CD14-positive monocyte (primary cell): ENCODE measurements around the gene SRXN1. TPM values are rescaled to one million over a fixed set of nuclear protein-coding genes. Genes with fewer than 3 reads are reported as not detected.

Experiments
- DNase-seq, 3 donors: peaks; one replicate each; pipeline ENCODE4 v3.0.0-alpha.2; 2011 to 2022
- H2AFZ ChIP-seq: 2 replicates; pipeline ENCODE4 v1.6.0; 2012; ENCODE audit warnings: mild to moderate bottlenecking, low read depth, low read length, inconsistent platforms; ENCODE audit not compliant: insufficient read depth, poor library complexity, severe bottlenecking
- H3K27ac ChIP-seq, 2 donors: 1 replicate in 1 of 2; 2 replicates in 1 of 2; pipeline ENCODE4 v1.5.1; 2012 to 2013; ENCODE audit warnings: low read length in 2 of 2, control low read depth in 1 of 2, inconsistent platforms in 1 of 2, low read depth in 1 of 2, mild to moderate bottlenecking in 1 of 2
- H3K27me3 ChIP-seq, 2 donors: one replicate each; pipeline versions ENCODE4 v1.6.0 to v1.6.1; 2011 to 2013; ENCODE audit warnings: low read length in 2 of 2; ENCODE audit not compliant: control insufficient read depth in 2 of 2, insufficient read depth in 2 of 2
- H3K36me3 ChIP-seq, 2 donors: replicated peaks in 1 of 2; 1 replicate in 1 of 2; 2 replicates in 1 of 2; pipeline versions ENCODE4 v1.5.1 to v1.6.1; 2012 to 2013; ENCODE audit warnings: low read length in 2 of 2, control low read depth in 1 of 2, inconsistent platforms in 1 of 2, mild to moderate bottlenecking in 1 of 2; ENCODE audit not compliant: insufficient read depth in 2 of 2, control insufficient read depth in 1 of 2
- H3K4me1 ChIP-seq, 2 donors: 1 replicate in 1 of 2; 2 replicates in 1 of 2; pipeline versions ENCODE4 v1.5.1 to v1.6.1; 2012 to 2013; ENCODE audit warnings: low read length in 2 of 2, control low read depth in 1 of 2, inconsistent platforms in 1 of 2, mild to moderate bottlenecking in 1 of 2, moderate library complexity in 1 of 2; ENCODE audit not compliant: insufficient read depth in 2 of 2, control insufficient read depth in 1 of 2
- H3K4me2 ChIP-seq: replicated peaks from 2 replicates; pipeline ENCODE3; 2012; ENCODE audit warnings: low read length, moderate library complexity, mild to moderate bottlenecking; ENCODE audit not compliant: poor library complexity, severe bottlenecking; ENCODE audit errors: extremely low read depth
- H3K4me3 ChIP-seq, 3 experiments: fragments of 200-600 bp in 1 of 3; sonication (generic) in 1 of 3; replicated peaks in 1 of 3; 1 replicate in 2 of 3; 2 replicates in 1 of 3; pipeline ENCODE4 v1.5.1; 2011 to 2013; ENCODE audit warnings: low read length in 3 of 3, mild to moderate bottlenecking in 3 of 3, control low read depth in 2 of 3, low read depth in 2 of 3, inconsistent platforms in 1 of 3, moderate library complexity in 1 of 3
- H3K79me2 ChIP-seq: 2 replicates; pipeline ENCODE4 v1.6.0; 2012; ENCODE audit warnings: mild to moderate bottlenecking, control low read depth, inconsistent platforms, low read length, moderate library complexity; ENCODE audit not compliant: insufficient read depth
- H3K9ac ChIP-seq: 2 replicates; pipeline ENCODE4 v1.6.0; 2017; ENCODE audit warnings: low read length, mild to moderate bottlenecking; ENCODE audit not compliant: insufficient read depth, poor library complexity, severe bottlenecking
- H3K9me3 ChIP-seq, 2 donors: replicated peaks in 1 of 2; 1 replicate in 1 of 2; 2 replicates in 1 of 2; pipeline versions ENCODE4 v1.5.1 to v1.6.1; 2012 to 2013; ENCODE audit warnings: low read length in 2 of 2, control low read depth in 1 of 2; ENCODE audit not compliant: control insufficient read depth in 1 of 2, insufficient read depth in 1 of 2
- H4K20me1 ChIP-seq: 2 replicates; pipeline ENCODE4 v1.6.0; 2012; ENCODE audit warnings: mild to moderate bottlenecking, low read length, control low read depth, moderate library complexity; ENCODE audit not compliant: insufficient read depth
- H3K27ac Mint-ChIP-seq, 7 donors: one replicate each; pipeline ENCODE4 v1.8.0; 2020; ENCODE audit warnings: mild to moderate bottlenecking in 7 of 7, mixed read lengths in 7 of 7, moderate library complexity in 6 of 7, inconsistent platforms in 2 of 7
- H3K27me3 Mint-ChIP-seq, 3 donors: one replicate each; pipeline ENCODE4 v1.8.0; 2021 to 2022; ENCODE audit warnings: low read depth in 3 of 3, mild to moderate bottlenecking in 3 of 3, mixed read lengths in 3 of 3, moderate library complexity in 3 of 3, inconsistent platforms in 1 of 3
- H3K36me3 Mint-ChIP-seq, 2 donors: one replicate each; pipeline ENCODE4 v1.8.0; 2020; ENCODE audit warnings: mixed read lengths in 2 of 2, inconsistent platforms in 1 of 2, mild to moderate bottlenecking in 1 of 2
- H3K4me1 Mint-ChIP-seq: one replicate; pipeline ENCODE4 v1.8.0; 2020; ENCODE audit warnings: mild to moderate bottlenecking, mixed read lengths
- H3K4me3 Mint-ChIP-seq, 2 donors: one replicate each; pipeline ENCODE4 v1.8.0; 2020; ENCODE audit warnings: mild to moderate bottlenecking in 2 of 2, mixed read lengths in 2 of 2, moderate library complexity in 1 of 2
- H3K9me3 Mint-ChIP-seq, 7 donors: one replicate each; pipeline ENCODE4 v1.8.0; 2020 to 2022; ENCODE audit warnings: mixed read lengths in 7 of 7, mild to moderate bottlenecking in 6 of 7, moderate library complexity in 6 of 7, inconsistent platforms in 2 of 7
- WGBS: methylation state at CpG from one replicate; pipeline ENCODE4 v1.1.5; 2013; ENCODE audit warnings: missing lambda C conversion rate; ENCODE audit not compliant: insufficient coverage; 5-methylcytosine and 5-hydroxymethylcytosine counted together
- intact Hi-C, 2 donors: fragments of 100-400 bp; cut with micrococcal nuclease; formaldehyde crosslinking; loops; one replicate each; pipeline versions ENCODE4 v1.15.0 to v1.15.1; 2023
- polyA plus RNA-seq, 3 donors: library from polyadenylated mRNA; depleted of rRNA in 1 of 3; unstranded in 2 of 3; stranded (reverse) in 1 of 3; fragments of 300-500 nt in 2 of 3; fragments of >200 nt in 1 of 3; fragmentation: Illumina TruSeq in 2 of 3; gene quantifications; 1 replicate in 2 of 3; 2 replicates in 1 of 3; pipeline ENCODE4 v1.2.3, GENCODE V29; 2012 to 2021
- TF ChIP-seq, protein P1 (sequence below): fragments of 200-600 bp; IDR thresholded peaks from one replicate; pipeline ENCODE4 v1.8.0; 2022; ENCODE audit warnings: antibody characterized with exemption, mild to moderate bottlenecking

SRXN1 gene
- polyA plus RNA-seq, 3 donors, result 33.5 to 62.4 (median 56.6) TPM

DNA sequence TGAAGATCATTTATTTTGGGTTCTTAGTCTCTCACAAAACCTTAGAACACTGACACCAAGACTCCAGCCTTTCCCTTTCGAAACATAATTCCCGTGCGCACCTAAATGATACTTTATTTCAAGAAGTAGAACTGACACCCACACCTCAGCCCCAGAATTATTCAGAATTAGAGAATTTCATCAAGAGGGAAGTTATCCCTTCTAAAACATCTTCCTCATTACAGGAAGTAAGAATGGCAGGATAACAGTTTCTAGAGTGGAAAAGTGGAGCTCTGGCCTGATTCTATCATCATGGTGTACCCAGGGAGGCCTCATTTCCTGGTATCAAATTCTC lies 1.4 kb upstream of the SRXN1 start:
- H3K27ac Mint-ChIP-seq, result peak overlapping the region; percentile 89 to 97 (median 94)
- intact Hi-C loops, result loop anchor here in 1 of 2 donors (5.0 to 10.0 kb wide), 2 partner anchors 112 to 180 kb away; partner anchors contain the start of genes CSNK2A1 and FAM110A
- Histone ChIP-seq H3K4me1 (peaks cover 47 to 61% of the 10 kb centered on the region in 2 donors), H3K27me3 (no peaks in the 10 kb centered on the region), H3K79me2 (peaks cover 27% of the 10 kb centered on the region), H3K9ac (no peak overlapping the region), H3K27ac (peak overlapping the region in 1 of 2 donors; percentile 96), H4K20me1 (peaks cover 27% of the 10 kb centered on the region), H3K9me3 (no peaks in the 10 kb centered on the region), H3K4me2 (no peak overlapping the region), H3K4me3 (no peak overlapping the region), H3K36me3 (peaks cover 11 to 17% of the 10 kb centered on the region in 2 donors), H2AFZ (no peak overlapping the region)
- no peak overlapping the region for H3K4me3 Mint-ChIP-seq
- peaks cover 0 to 2% (median 0%) of the 10 kb centered on the region in 3 donors for H3K27me3 Mint-ChIP-seq
- TF ChIP-seq, protein P1, sequence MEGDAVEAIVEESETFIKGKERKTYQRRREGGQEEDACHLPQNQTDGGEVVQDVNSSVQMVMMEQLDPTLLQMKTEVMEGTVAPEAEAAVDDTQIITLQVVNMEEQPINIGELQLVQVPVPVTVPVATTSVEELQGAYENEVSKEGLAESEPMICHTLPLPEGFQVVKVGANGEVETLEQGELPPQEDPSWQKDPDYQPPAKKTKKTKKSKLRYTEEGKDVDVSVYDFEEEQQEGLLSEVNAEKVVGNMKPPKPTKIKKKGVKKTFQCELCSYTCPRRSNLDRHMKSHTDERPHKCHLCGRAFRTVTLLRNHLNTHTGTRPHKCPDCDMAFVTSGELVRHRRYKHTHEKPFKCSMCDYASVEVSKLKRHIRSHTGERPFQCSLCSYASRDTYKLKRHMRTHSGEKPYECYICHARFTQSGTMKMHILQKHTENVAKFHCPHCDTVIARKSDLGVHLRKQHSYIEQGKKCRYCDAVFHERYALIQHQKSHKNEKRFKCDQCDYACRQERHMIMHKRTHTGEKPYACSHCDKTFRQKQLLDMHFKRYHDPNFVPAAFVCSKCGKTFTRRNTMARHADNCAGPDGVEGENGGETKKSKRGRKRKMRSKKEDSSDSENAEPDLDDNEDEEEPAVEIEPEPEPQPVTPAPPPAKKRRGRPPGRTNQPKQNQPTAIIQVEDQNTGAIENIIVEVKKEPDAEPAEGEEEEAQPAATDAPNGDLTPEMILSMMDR, result no peak
- H3K36me3 Mint-ChIP-seq, result peaks cover 18 to 23% of the 10 kb centered on the region in 2 donors
- WGBS, result no CpG with 5 or more reads among the region's 3 CpGs
- peaks cover 0 to 2% (median 0%) of the 10 kb centered on the region in 7 donors for H3K9me3 Mint-ChIP-seq
- no peak for DNase-seq
- peaks cover 65% of the 10 kb centered on the region for H3K4me1 Mint-ChIP-seq

GRCh38 chr20:653590-654416 lies 803 bp upstream of the SRXN1 start:
- intact Hi-C loops, result loop anchor here in 1 of 2 donors (2.0 to 10.0 kb wide), 3 partner anchors 13 to 181 kb away; partner anchors contain the start of genes CSNK2A1 and FAM110A
- H3K9me3 ChIP-seq, result no peaks in the 10 kb centered on the region
- H3K36me3 ChIP-seq, result peaks cover 16 to 23% of the 10 kb centered on the region in 2 donors
- peak overlapping the region; percentile 38 to 89 (median 48) for H3K4me3 ChIP-seq
- H3K4me1 Mint-ChIP-seq, result peaks cover 60% of the 10 kb centered on the region
- 22% methylated on average over 29 of the region's 31 CpGs for WGBS
- H3K27me3 ChIP-seq, result no peaks in the 10 kb centered on the region
- TF ChIP-seq, protein P1, result no peak
- peaks cover 0 to 2% (median 0%) of the 10 kb centered on the region in 7 donors for H3K9me3 Mint-ChIP-seq
- H3K27ac Mint-ChIP-seq, result peak overlapping the region; percentile 89 to 97 (median 94)
- H3K36me3 Mint-ChIP-seq, result peaks cover 23 to 27% of the 10 kb centered on the region in 2 donors
- peak overlapping the region; percentile 16 for H2AFZ ChIP-seq
- H3K27ac ChIP-seq, result peak overlapping the region; percentile 51 to 96
- H4K20me1 ChIP-seq, result peaks cover 31% of the 10 kb centered on the region
- peak overlapping the region; percentile 94 for H3K9ac ChIP-seq
- H3K79me2 ChIP-seq, result peaks cover 27% of the 10 kb centered on the region
- peak overlapping the region; percentile 78 for H3K4me2 ChIP-seq
- no peak for DNase-seq
- peaks cover 0 to 2% (median 0%) of the 10 kb centered on the region in 3 donors for H3K27me3 Mint-ChIP-seq
- peaks cover 42 to 55% of the 10 kb centered on the region in 2 donors for H3K4me1 ChIP-seq
- peak overlapping the region; percentile 78 to 95 for H3K4me3 Mint-ChIP-seq
